ENCODE results near the gene JMJD8.

The JMJD8 gene

GRCh38 chr16:671353-672131 is 12.6 kb downstream of the JMJD8 start:
- no peak overlapping the region for H3K4me3 ChIP-seq (ENCODE audit: insufficient read depth, low read length, poor library complexity, severe bottlenecking)
- no peak overlapping the region for H2AFZ ChIP-seq (ENCODE audit: low read depth, low read length, severe bottlenecking)
- no peak overlapping the region for H3K4me2 ChIP-seq (ENCODE audit: low read depth, low read length, poor library complexity, severe bottlenecking)
- H3K27ac ChIP-seq (ENCODE audit: low read depth, low read length), result no peak overlapping the region
- no peak overlapping the region for H3K9ac ChIP-seq (ENCODE audit: low read length)
- H3F3A ChIP-seq (ENCODE audit: insufficient read depth), result no peaks in the 10 kb centered on the region
- no peaks in the 10 kb centered on the region for H3K36me3 ChIP-seq (ENCODE audit: low read length)
- TF ChIP-seq CTCF (IDR thresholded peaks at IDR 0.05; ENCODE audit: insufficient read depth, low read length, poor library complexity, severe bottlenecking), result no peak
- no peak for TF ChIP-seq EZH2phosphoT487 (conservative IDR thresholded peaks at IDR 0.05; ENCODE audit: low read length)
- H3K79me2 ChIP-seq (ENCODE audit: insufficient read depth, low read length), result peaks cover 8% of the 10 kb centered on the region; the same call in 1 of the 2 replicates
- no peaks in the 10 kb centered on the region for H3K27me3 ChIP-seq (ENCODE audit: low read length)
- no peaks in the 10 kb centered on the region for H3K9me2 ChIP-seq (replicated peaks; ENCODE audit: insufficient read depth, low read length)
- no peaks in the 10 kb centered on the region for H3K9me3 ChIP-seq (ENCODE audit: insufficient read depth, low read length)
- H4K20me1 ChIP-seq (ENCODE audit: low read depth, low read length), result no peaks in the 10 kb centered on the region

- H3K9me3 ChIP-seq (ENCODE audit: insufficient read depth, low read length), result no peaks in the 10 kb centered on the region
- no peaks in the 10 kb centered on the region for H3K27me3 ChIP-seq (ENCODE audit: low read length)
- no peaks in the 10 kb centered on the region for H3F3A ChIP-seq (ENCODE audit: insufficient read depth)
- H3K79me2 ChIP-seq (ENCODE audit: insufficient read depth, low read length), result peaks cover 8% of the 10 kb centered on the region; the same call in 1 of the 2 replicates
- no peaks in the 10 kb centered on the region for H3K36me3 ChIP-seq (ENCODE audit: low read length)
- H3K9me2 ChIP-seq (replicated peaks; ENCODE audit: insufficient read depth, low read length), result no peaks in the 10 kb centered on the region
- TF ChIP-seq EZH2phosphoT487 (conservative IDR thresholded peaks at IDR 0.05; ENCODE audit: low read length) (no peak), CTCF (IDR thresholded peaks at IDR 0.05; ENCODE audit: insufficient read depth, low read length, poor library complexity, severe bottlenecking) (no peak)
- H3K27ac ChIP-seq (ENCODE audit: low read depth, low read length), result no peak overlapping the region
- no peak overlapping the region for H3K4me2 ChIP-seq (ENCODE audit: low read depth, low read length, poor library complexity, severe bottlenecking)
- H3K9ac ChIP-seq (ENCODE audit: low read length), result no peak overlapping the region
- H3K4me3 ChIP-seq (ENCODE audit: insufficient read depth, low read length, poor library complexity, severe bottlenecking), result no peak overlapping the region
- no peak overlapping the region for H2AFZ ChIP-seq (ENCODE audit: low read depth, low read length, severe bottlenecking)
- no peaks in the 10 kb centered on the region for H4K20me1 ChIP-seq (ENCODE audit: low read depth, low read length)
Measured at GRCh38 chr16:670485-671352, 13.4 kb downstream of the JMJD8 start.

GRCh38 chr16:669666-670065 is 14.5 kb downstream of the JMJD8 start:
- Histone ChIP-seq H3K4me3 (ENCODE audit: insufficient read depth, low read length, poor library complexity, severe bottlenecking) (no peak overlapping the region), H3K79me2 (ENCODE audit: insufficient read depth, low read length) (peaks cover 8% of the 10 kb centered on the region; the same call in 1 of the 2 replicates), H3K27ac (ENCODE audit: low read depth, low read length) (no peak overlapping the region), H2AFZ (ENCODE audit: low read depth, low read length, severe bottlenecking) (no peak overlapping the region), H3F3A (ENCODE audit: insufficient read depth) (no peaks in the 10 kb centered on the region), H3K9ac (ENCODE audit: low read length) (no peak overlapping the region), H3K9me3 (ENCODE audit: insufficient read depth, low read length) (no peaks in the 10 kb centered on the region), H4K20me1 (ENCODE audit: low read depth, low read length) (no peaks in the 10 kb centered on the region), H3K4me2 (ENCODE audit: low read depth, low read length, poor library complexity, severe bottlenecking) (peak overlapping the region; percentile 65), H3K36me3 (ENCODE audit: low read length) (no peaks in the 10 kb centered on the region), H3K9me2 (replicated peaks; ENCODE audit: insufficient read depth, low read length) (no peaks in the 10 kb centered on the region), H3K27me3 (ENCODE audit: low read length) (no peaks in the 10 kb centered on the region)
- no peak for TF ChIP-seq EZH2phosphoT487 (conservative IDR thresholded peaks at IDR 0.05; ENCODE audit: low read length)
- no peak for TF ChIP-seq CTCF (IDR thresholded peaks at IDR 0.05; ENCODE audit: insufficient read depth, low read length, poor library complexity, severe bottlenecking)

Measured in SU-DHL-6 (cell line).